ENCODE measurements around the gene TEK. TPM values are rescaled to one million over a fixed set of nuclear protein-coding genes. Genes with fewer than 3 reads are reported as not detected.

TEK gene
- total and polyA plus RNA-seq, 3 donors from 2014 or later, result 3.2 to 3.9 (median 3.7) TPM

- Histone ChIP-seq H3K36me3 (ENCODE audit: low read depth, missing control alignments) (no peaks in the 10 kb centered on the region), H3K4me1 (peaks cover 5% of the 10 kb centered on the region), H3K4me3 (no peak overlapping the region), H3K27me3 (no peaks in the 10 kb centered on the region), H3K9me3 (no peaks in the 10 kb centered on the region), H3K27ac (no peak overlapping the region)
- DNase-seq, result no peak
- TF ChIP-seq POLR2A (IDR thresholded peaks at IDR 0.05) (no peak), CTCF (IDR thresholded peaks at IDR 0.05) (no peak)
- intact Hi-C loops (cut with DNase I; ENCODE audit: low total_unique reads), result no loop called here
- WGBS, 2 donors, result 69 to 87% methylated on average over 1 of the region's 1 CpG
Observed at GRCh38 chr9:27278374-27278773, 169.3 kb downstream of the TEK start.

GRCh38 chr9:27279611-27280010, 170.6 kb downstream of the TEK start:
- H3K36me3 ChIP-seq (ENCODE audit: low read depth, missing control alignments), result no peaks in the 10 kb centered on the region
- no peaks in the 10 kb centered on the region for H3K27me3 ChIP-seq
- no peak overlapping the region for H3K27ac ChIP-seq
- H3K4me3 ChIP-seq, result no peak overlapping the region
- peaks cover 5% of the 10 kb centered on the region for H3K4me1 ChIP-seq
- 76 to 78% methylated on average over 3 of the region's 3 CpGs for WGBS, 2 donors
- intact Hi-C loops (cut with DNase I; ENCODE audit: low total_unique reads), result no loop called here
- TF ChIP-seq POLR2A (IDR thresholded peaks at IDR 0.05) (no peak), CTCF (IDR thresholded peaks at IDR 0.05) (no peak)
- no peaks in the 10 kb centered on the region for H3K9me3 ChIP-seq
- DNase-seq, result no peak

Small RNA genes within 50 kb of the gene (small RNA-seq; reads per million reads assigned to genes)
- gene AL355433.1 (0 reads per million in 2 donors), gene RNA5SP280 (0 reads per million in 2 donors)

Other genes with a start within 250 kb of the TEK start
- 10 to 100 TPM; 25.1 to 27.6 TPM for gene CAAP1, start 216.4 kb upstream of the TEK start, total RNA-seq
- gene CAAP1, start 216.4 kb upstream of the TEK start, polyA plus RNA-seq (ENCODE audit: insufficient read depth, low read depth, low replicate concordance), result 24.2 TPM
- gene PLAA, start 162.0 kb upstream of the TEK start, total RNA-seq, result 10 to 100 TPM; 42.6 to 44.2 TPM
- gene PLAA, start 162.0 kb upstream of the TEK start, polyA plus RNA-seq (ENCODE audit: insufficient read depth, low read depth, low replicate concordance), result 41.4 TPM
- gene IFT74, start 152.8 kb upstream of the TEK start, total RNA-seq, result 10 to 100 TPM; 30.2 to 37.5 TPM
- 20.7 TPM for gene IFT74, start 152.8 kb upstream of the TEK start, polyA plus RNA-seq (ENCODE audit: insufficient read depth, low read depth, low replicate concordance)
- under 1 TPM in 1 of 2 donors, not detected in 1; 0.08 TPM for gene LRRC19, start 103.6 kb upstream of the TEK start, total RNA-seq
- gene LRRC19, start 103.6 kb upstream of the TEK start, polyA plus RNA-seq (ENCODE audit: insufficient read depth, low read depth, low replicate concordance), result 0.38 TPM
- 10 to 100 TPM; 10.5 to 33.0 TPM for gene EQTN, start 187.9 kb downstream of the TEK start, total RNA-seq
- 44.9 TPM for gene EQTN, start 187.9 kb downstream of the TEK start, polyA plus RNA-seq (ENCODE audit: insufficient read depth, low read depth, low replicate concordance)

Measured in testis (tissue), 3 donors.